Measurements from ENCODE around the gene ZNF628.

GRCh38 chr19:55491546-55492360, 15.3 kb downstream of the ZNF628 start:
- TF ChIP-seq GATA2 (IDR thresholded peaks at IDR 0.05; ENCODE audit: low read depth, low read length): no peak
- TF ChIP-seq GATA3 (IDR thresholded peaks at IDR 0.05; ENCODE audit: low read depth, low read length): no peak
